K562 (cell line): Measurements from ENCODE around the gene SPDYA. TPM values are rescaled to one million over a fixed set of nuclear protein-coding genes. Genes with fewer than 3 reads are reported as not detected.

Source experiments
- FOXK1 ChIP-seq: sonication (generic); formaldehyde crosslinking; IDR thresholded peaks from 2 replicates; pipeline ENCODE4 v1.8.0; 2022; ENCODE audit warnings: missing genetic modification reagents, mild to moderate bottlenecking, borderline replicate concordance
- FUS ChIP-seq: fragments of 200-400 bp; formaldehyde crosslinking; optimal IDR thresholded peaks from 2 replicates; pipeline ENCODE3; 2017; ENCODE audit warnings: low read depth, low read length
- IRF2 ChIP-seq: sonication (generic); formaldehyde crosslinking; IDR thresholded peaks from 2 replicates; pipeline ENCODE4 v1.8.1; 2022; ENCODE audit warnings: mild to moderate bottlenecking, missing genetic modification reagents
- NR2C1 ChIP-seq, 2 experiments: fragments of 450-650 bp; IDR thresholded peaks; 2 replicates each; pipeline ENCODE4 v1.6.1; 2017; ENCODE audit warnings: mild to moderate bottlenecking in 2 of 2, antibody characterized with exemption in 1 of 2, inconsistent platforms in 1 of 2, missing compliant biosample characterization in 1 of 2, missing genetic modification characterization in 1 of 2
- PCBP1 ChIP-seq: fragments of 200-400 bp; formaldehyde crosslinking; IDR thresholded peaks from 2 replicates; pipeline ENCODE4 v1.6.1; 2018; ENCODE audit warnings: mild to moderate bottlenecking, low read depth, low read length; ENCODE audit not compliant: poor library complexity, severe bottlenecking
- PHF8 ChIP-seq: fragments of 200-600 bp; sonication (generic); IDR thresholded peaks from 2 replicates; pipeline ENCODE4 v1.6.1; 2012; ENCODE audit warnings: mixed run types, mild to moderate bottlenecking, inconsistent platforms, low read length, moderate library complexity, borderline replicate concordance
- RB1 ChIP-seq: fragments of 450-650 bp; IDR thresholded peaks from 2 replicates; pipeline ENCODE4 v1.6.1; 2017; ENCODE audit warnings: low read depth, mild to moderate bottlenecking
- RBM14 ChIP-seq: fragments of 200-400 bp; formaldehyde crosslinking; IDR thresholded peaks from 2 replicates; pipeline ENCODE4 v1.6.1; 2018; ENCODE audit warnings: low read depth, mild to moderate bottlenecking, low read length, moderate library complexity, borderline replicate concordance; ENCODE audit not compliant: insufficient read depth
- SLC30A9 ChIP-seq: fragments of 250-450 bp; sonication (Bioruptor Pico); IDR thresholded peaks from 2 replicates; pipeline ENCODE4 v1.8.0; 2022; ENCODE audit warnings: mild to moderate bottlenecking, moderate library complexity
- ZC3H4 ChIP-seq: sonication (generic); formaldehyde crosslinking; IDR thresholded peaks from 2 replicates; pipeline ENCODE4 v1.9.0; 2021; ENCODE audit warnings: missing genetic modification reagents, borderline replicate concordance
- ZNF224 ChIP-seq: sonication (generic); formaldehyde crosslinking; IDR thresholded peaks from 2 replicates; pipeline ENCODE4 v1.8.0; 2022; ENCODE audit warnings: mild to moderate bottlenecking, missing genetic modification reagents
- ZNF57 ChIP-seq: fragments of 450-650 bp; formaldehyde crosslinking; IDR thresholded peaks from 2 replicates; pipeline ENCODE4 v1.4.0; 2020; ENCODE audit warnings: mild to moderate bottlenecking, moderate library complexity
- ZNF584 ChIP-seq: fragments of 200-800 bp; sonication (Bioruptor generic); IDR thresholded peaks from 2 replicates; pipeline ENCODE4 v1.6.1; 2016; ENCODE audit warnings: low read depth, mild to moderate bottlenecking, missing genetic modification characterization, missing compliant biosample characterization
- ZNF644 ChIP-seq: fragments of 200-800 bp; sonication (Bioruptor generic); IDR thresholded peaks from 2 replicates; pipeline ENCODE4 v1.6.1; 2016; ENCODE audit warnings: low read depth, missing genetic modification characterization, missing compliant biosample characterization
- polyA plus RNA-seq, 8 experiments: library from polyadenylated mRNA; depleted of rRNA in 4 of 8; stranded (reverse) in 5 of 8; unstranded in 3 of 8; fragments of >200 nt; fragmentation: Nextera tagmentation in 2 of 8; fragmentation: Illumina TruSeq in 1 of 8; extraction: Ambion mirVana in 2 of 8; extraction: Trizol in 1 of 8; gene quantifications; 2 replicates each; pipeline versions ENCODE4 v1.2.1 to v1.2.3, GENCODE V29; 2011 to 2014; ENCODE audit warnings: inconsistent platforms in 1 of 8, missing spikeins in 1 of 8
- total RNA-seq, 7 experiments: library from RNA; depleted of rRNA in 6 of 7; stranded (reverse); fragments of >200 nt in 6 of 7; fragmentation: Illumina TruSeq in 2 of 7; extraction: Trizol in 2 of 7; gene quantifications; 2 replicates each; pipeline versions ENCODE4 v1.2.1 to v1.2.3, GENCODE V29; 2011 to 2021; ENCODE audit warnings: low replicate concordance in 1 of 7
- TF ChIP-seq, protein P1 (sequence below): fragments of 450-650 bp; IDR thresholded peaks from 2 replicates; pipeline ENCODE4 v1.6.1; 2016; ENCODE audit warnings: antibody characterized with exemption
- TF ChIP-seq, protein P2 (sequence below): fragments of 250-450 bp; sonication (Bioruptor Pico); IDR thresholded peaks from 2 replicates; pipeline ENCODE4 v1.8.0; 2022; ENCODE audit warnings: moderate library complexity, mild to moderate bottlenecking, inconsistent platforms
- TF ChIP-seq, protein P3 (sequence below): fragments of 450-650 bp; IDR thresholded peaks from 2 replicates; pipeline ENCODE4 v1.6.1; 2016
- TF ChIP-seq, protein P4 (sequence below): sonication (generic); formaldehyde crosslinking; IDR thresholded peaks from 2 replicates; pipeline ENCODE4 v1.8.1; 2022; ENCODE audit warnings: missing genetic modification reagents
- TF ChIP-seq, protein P5 (sequence below): fragments of 250-450 bp; sonication (Bioruptor Pico); IDR thresholded peaks from 2 replicates; pipeline ENCODE4 v1.5.0; 2021; ENCODE audit warnings: mild to moderate bottlenecking, moderate library complexity

SPDYA gene
- total and polyA plus RNA-seq, 9 of the 15 experiments (the other 6 are each of a cell fraction or from before 2014, with no cell fraction given) = 0.05 to 1.6 (median 0.30) TPM; not detected in 1

DNA sequence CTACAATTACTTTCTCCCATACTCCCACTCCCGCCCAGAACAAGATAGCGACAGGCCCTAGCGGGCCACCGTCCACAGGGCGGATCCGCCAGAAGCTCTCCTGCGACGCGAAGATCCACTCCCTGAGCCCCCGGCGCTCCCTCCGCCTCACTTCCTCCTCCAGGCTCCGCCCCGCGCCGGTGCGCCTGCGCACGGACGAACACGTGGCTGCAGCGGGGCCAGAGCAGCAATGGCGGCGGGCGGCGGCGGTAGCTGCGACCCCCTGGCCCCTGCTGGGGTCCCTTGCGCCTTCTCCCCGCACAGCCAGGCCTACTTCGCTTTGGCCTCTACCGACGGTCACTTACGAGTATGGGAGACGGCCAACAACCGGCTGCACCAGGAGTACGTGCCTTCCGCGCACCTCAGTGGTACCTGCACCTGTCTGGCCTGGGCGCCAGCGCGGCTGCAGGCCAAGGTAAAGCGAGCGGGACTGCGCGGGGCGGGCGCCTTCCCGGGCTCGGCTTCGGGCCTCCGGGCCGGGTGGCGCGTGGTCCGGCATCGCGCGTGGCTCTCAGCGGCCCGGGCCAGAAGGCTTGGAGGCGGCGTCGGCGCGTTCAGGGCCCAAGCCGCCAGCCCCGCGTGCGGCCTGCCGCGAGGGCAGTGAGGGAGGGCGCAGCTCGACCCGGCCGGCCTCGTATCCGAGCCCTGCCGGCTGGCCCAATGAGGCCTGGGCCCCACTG lies 84.0 kb downstream of the SPDYA start, which contains the start of gene WDR43 (continued):
- TF ChIP-seq, protein P1, sequence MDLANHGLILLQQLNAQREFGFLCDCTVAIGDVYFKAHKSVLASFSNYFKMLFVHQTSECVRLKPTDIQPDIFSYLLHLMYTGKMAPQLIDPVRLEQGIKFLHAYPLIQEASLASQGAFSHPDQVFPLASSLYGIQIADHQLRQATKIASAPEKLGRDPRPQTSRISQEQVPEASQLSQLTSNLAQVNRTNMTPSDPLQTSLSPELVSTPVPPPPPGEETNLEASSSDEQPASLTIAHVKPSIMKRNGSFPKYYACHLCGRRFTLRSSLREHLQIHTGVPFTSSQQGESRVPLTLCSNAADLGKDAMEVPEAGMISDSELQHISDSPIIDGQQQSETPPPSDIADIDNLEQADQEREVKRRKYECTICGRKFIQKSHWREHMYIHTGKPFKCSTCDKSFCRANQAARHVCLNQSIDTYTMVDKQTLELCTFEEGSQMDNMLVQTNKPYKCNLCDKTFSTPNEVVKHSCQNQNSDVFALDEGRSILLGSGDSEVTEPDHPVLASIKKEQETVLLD = peak; percentile 89
- TF ChIP-seq SLC30A9 (CRISPR knock-in tag) (no peak), PCBP1 (peak; percentile 83), RBM14 (no peak), ZNF57 (CRISPR knock-in tag) (no peak), FOXK1 (CRISPR knock-in tag) (no peak), ZNF644 (tag) (no peak), ZNF224 (no peak), PHF8 (peak; percentile 86; the same call in 1 of the 2 replicates), ZNF584 (CRISPR knock-in tag) (no peak), IRF2 (CRISPR knock-in tag) (no peak; the same call in 1 of the 2 replicates), RB1 (peak; percentile 81), FUS (peak; percentile 69), NR2C1 (IDR thresholded peaks at IDR 0.05) (no peak), NR2C1 (tag; IDR thresholded peaks at IDR 0.05) (no peak), ZC3H4 (CRISPR knock-in tag) (0 out of 2 replicates have a peak, but pooled peaks have one; percentile 74)
- TF ChIP-seq, protein P2, sequence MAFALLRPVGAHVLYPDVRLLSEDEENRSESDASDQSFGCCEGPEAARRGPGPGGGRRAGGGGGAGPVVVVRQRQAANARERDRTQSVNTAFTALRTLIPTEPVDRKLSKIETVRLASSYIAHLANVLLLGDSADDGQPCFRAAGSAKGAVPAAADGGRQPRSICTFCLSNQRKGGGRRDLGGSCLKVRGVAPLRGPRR (CRISPR knock-in tag) = no peak
- TF ChIP-seq, protein P3, sequence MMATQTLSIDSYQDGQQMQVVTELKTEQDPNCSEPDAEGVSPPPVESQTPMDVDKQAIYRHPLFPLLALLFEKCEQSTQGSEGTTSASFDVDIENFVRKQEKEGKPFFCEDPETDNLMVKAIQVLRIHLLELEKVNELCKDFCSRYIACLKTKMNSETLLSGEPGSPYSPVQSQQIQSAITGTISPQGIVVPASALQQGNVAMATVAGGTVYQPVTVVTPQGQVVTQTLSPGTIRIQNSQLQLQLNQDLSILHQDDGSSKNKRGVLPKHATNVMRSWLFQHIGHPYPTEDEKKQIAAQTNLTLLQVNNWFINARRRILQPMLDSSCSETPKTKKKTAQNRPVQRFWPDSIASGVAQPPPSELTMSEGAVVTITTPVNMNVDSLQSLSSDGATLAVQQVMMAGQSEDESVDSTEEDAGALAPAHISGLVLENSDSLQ = peak; percentile 23; the same call in 1 of the 2 replicates
- TF ChIP-seq, protein P4, sequence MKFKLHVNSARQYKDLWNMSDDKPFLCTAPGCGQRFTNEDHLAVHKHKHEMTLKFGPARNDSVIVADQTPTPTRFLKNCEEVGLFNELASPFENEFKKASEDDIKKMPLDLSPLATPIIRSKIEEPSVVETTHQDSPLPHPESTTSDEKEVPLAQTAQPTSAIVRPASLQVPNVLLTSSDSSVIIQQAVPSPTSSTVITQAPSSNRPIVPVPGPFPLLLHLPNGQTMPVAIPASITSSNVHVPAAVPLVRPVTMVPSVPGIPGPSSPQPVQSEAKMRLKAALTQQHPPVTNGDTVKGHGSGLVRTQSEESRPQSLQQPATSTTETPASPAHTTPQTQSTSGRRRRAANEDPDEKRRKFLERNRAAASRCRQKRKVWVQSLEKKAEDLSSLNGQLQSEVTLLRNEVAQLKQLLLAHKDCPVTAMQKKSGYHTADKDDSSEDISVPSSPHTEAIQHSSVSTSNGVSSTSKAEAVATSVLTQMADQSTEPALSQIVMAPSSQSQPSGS (CRISPR knock-in tag) = no peak
- TF ChIP-seq, protein P5, sequence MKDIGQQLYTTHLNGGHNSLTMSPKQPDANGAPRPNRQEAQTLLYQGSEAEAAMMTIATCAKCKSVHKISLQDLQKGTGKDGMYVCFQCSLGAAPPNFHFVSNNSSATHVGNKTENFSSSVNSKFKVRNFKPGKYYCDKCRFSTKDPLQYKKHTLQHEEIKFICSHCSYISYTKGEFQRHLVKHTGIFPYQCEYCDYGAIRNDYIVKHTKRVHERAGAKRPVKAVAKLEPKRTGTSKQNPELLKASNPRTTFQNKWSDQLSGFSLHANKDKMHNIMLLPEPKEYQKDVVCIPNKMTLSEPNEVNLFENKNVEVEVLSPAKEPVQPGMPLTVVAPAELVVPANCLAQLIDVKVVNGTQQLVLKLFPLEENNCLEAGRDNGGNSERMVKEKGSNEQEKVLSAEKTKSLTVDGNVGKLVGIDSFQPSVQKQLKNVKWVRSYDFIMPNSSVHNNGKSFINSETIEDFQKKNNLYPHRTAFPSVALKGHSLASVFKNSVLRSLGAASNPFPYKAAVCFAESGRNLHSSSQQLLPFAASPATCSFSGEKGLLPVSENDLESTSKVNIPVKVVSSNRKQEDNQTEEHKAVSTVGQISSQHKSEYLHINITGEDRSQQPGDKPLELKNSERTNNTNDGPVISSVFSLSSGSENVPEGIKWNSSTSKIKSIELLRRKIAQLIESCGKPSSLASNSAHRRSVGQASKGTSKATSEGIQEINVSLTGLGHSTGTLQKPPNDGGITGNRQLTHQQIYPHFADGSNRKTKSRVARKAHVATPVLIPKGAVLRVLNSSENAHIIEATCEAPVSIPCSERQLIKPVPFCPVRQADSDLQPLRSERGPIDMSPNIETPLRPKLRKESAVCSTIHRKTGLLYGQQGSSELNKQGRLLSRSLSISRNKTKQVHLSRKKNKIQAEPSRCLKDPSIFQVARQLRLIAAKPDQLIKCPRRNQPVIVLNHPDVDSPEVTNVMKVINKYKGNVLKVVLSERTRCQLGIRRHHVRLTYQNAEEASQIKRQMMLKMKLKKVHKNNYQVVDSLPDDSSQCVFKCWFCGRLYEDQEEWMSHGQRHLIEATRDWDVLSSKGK (CRISPR knock-in tag) = no peak
